GM12878 (cell line): ENCODE data around the gene BORCS5. TPM values are rescaled to one million over a fixed set of nuclear protein-coding genes. Genes with fewer than 3 reads are reported as not detected.

Source experiments
- ATAC-seq: fragments of 200-7000 bp; cut with Tn5 transposase; 3 replicates; pipeline ENCODE4 v1.9.1; 2020; ENCODE audit warnings: mild to moderate bottlenecking, moderate library complexity
- BruUV-seq: library from RNA; stranded (reverse); fragments of 400-500 nt; replicated peaks from 2 replicates; lab custom pipeline; 2021; lab: Mats Ljungman, UMichigan
- CTCF ChIA-PET: fragments of 300-600 bp; sonication (Branson Sonifier 250); formaldehyde crosslinking; extraction: SDS; loops from one replicate; lab custom pipeline; 2021; ENCODE audit warnings: inconsistent platforms; lab: Yijun Ruan, JAX
- POLR2A ChIA-PET: fragments of 350-600 bp; formaldehyde crosslinking; extraction: SDS; loops from one replicate; lab custom pipeline; 2021; ENCODE audit warnings: inconsistent platforms; lab: Charles Lee
- RAD21 ChIA-PET: fragments of 300-600 bp; sonication (Branson Sonifier 250); formaldehyde crosslinking; loops from one replicate; lab custom pipeline; 2023; ENCODE audit warnings: antibody characterized with exemption; ENCODE audit not compliant: unreplicated experiment; lab: Charles Lee
- SMC1A ChIA-PET: fragments of 300-600 bp; sonication (Branson Sonifier 250); formaldehyde crosslinking; loops from one replicate; lab custom pipeline; 2023; ENCODE audit not compliant: unreplicated experiment, uncharacterized antibody; lab: Charles Lee
- DNase-seq: peaks from one replicate; pipeline ENCODE4 v3.0.0-alpha.2; 2011; ENCODE audit warnings: low read depth, low spot score
- FAIRE-seq: peaks from 3 replicates; lab custom pipeline; 2011; peaks lifted over from hg19 to GRCh38; lab: Jason Lieb, UNC
- H2AFZ ChIP-seq: 2 replicates; pipeline ENCODE4 v1.6.0; 2011; ENCODE audit warnings: low read depth, low read length, control low read depth; ENCODE audit not compliant: control insufficient read depth
- H3K27ac ChIP-seq: 2 replicates; pipeline ENCODE4 v1.5.1; 2011; ENCODE audit warnings: control low read depth; ENCODE audit not compliant: control insufficient read depth, insufficient read depth
- H3K27me3 ChIP-seq, 2 experiments: replicated peaks in 1 of 2; 2 replicates each; pipeline versions ENCODE4 v1.6.0 to v1.6.1; 2011; ENCODE audit warnings: low read length in 1 of 2; ENCODE audit not compliant: control insufficient read depth in 2 of 2, insufficient read depth in 2 of 2
- H3K36me3 ChIP-seq, 2 experiments: 2 replicates each; pipeline ENCODE4 v1.5.1; 2011; ENCODE audit warnings: low read length in 1 of 2; ENCODE audit not compliant: control insufficient read depth in 2 of 2, insufficient read depth in 2 of 2
- H3K4me1 ChIP-seq: 2 replicates; pipeline ENCODE4 v1.6.1; 2011; ENCODE audit warnings: mild to moderate bottlenecking, low read length, moderate library complexity, mixed read lengths; ENCODE audit not compliant: control insufficient read depth, insufficient read depth
- H3K4me2 ChIP-seq: 2 replicates; pipeline ENCODE4 v1.6.0; 2011; ENCODE audit warnings: control low read depth; ENCODE audit not compliant: control insufficient read depth, insufficient read depth
- H3K4me3 ChIP-seq: fragments of 200-600 bp; sonication (generic); 2 replicates; pipeline ENCODE4 v1.5.1; 2016
- H3K79me2 ChIP-seq: 2 replicates; pipeline ENCODE4 v1.6.0; 2011; ENCODE audit warnings: low read length; ENCODE audit not compliant: control insufficient read depth, insufficient read depth
- H3K9ac ChIP-seq: 2 replicates; pipeline ENCODE4 v1.8.0; 2011; ENCODE audit warnings: low read length, control low read depth, mixed read lengths; ENCODE audit not compliant: control insufficient read depth, insufficient read depth
- H3K9me3 ChIP-seq: replicated peaks from 3 replicates; pipeline ENCODE4 v1.5.1; 2011; ENCODE audit warnings: mild to moderate bottlenecking, low read length; ENCODE audit not compliant: control insufficient read depth, insufficient read depth
- H4K20me1 ChIP-seq: 2 replicates; pipeline ENCODE4 v1.6.0; 2011; ENCODE audit not compliant: control insufficient read depth, insufficient read depth
- ASH2L ChIP-seq: fragments of 300-600, 200-600 bp; sonication (generic); IDR thresholded peaks from 2 replicates; pipeline ENCODE4 v1.6.1; 2017; ENCODE audit warnings: low read depth, mild to moderate bottlenecking, borderline replicate concordance
- BRCA1 ChIP-seq: IDR thresholded peaks from 2 replicates; pipeline ENCODE4 v1.6.1; 2011; ENCODE audit warnings: low read depth, low read length, improper control_type of control experiment
- EGR1 ChIP-seq, 2 experiments: IDR thresholded peaks; 1 replicate in 1 of 2; 2 replicates in 1 of 2; pipeline ENCODE4 v1.6.1; 2011 to 2012; ENCODE audit warnings: low read depth in 2 of 2, low read length in 2 of 2, borderline replicate concordance in 1 of 2, mild to moderate bottlenecking in 1 of 2, moderate library complexity in 1 of 2
- EP300 ChIP-seq, 2 experiments: fragments of 150-350 bp in 1 of 2; IDR thresholded peaks; 2 replicates each; pipeline ENCODE4 v1.6.1; 2011 to 2012; ENCODE audit warnings: low read depth in 2 of 2, low read length in 2 of 2, borderline replicate concordance in 1 of 2, improper control_type of control experiment in 1 of 2, inconsistent platforms in 1 of 2; ENCODE audit not compliant: control insufficient read depth in 1 of 2
- IRF4 ChIP-seq: IDR thresholded peaks from 2 replicates; pipeline ENCODE4 v1.6.1; 2011; ENCODE audit warnings: low read depth, low read length
- KDM1A ChIP-seq: fragments of 200-600 bp; sonication (generic); IDR thresholded peaks from 2 replicates; pipeline ENCODE4 v1.6.1; 2016; ENCODE audit warnings: borderline replicate concordance
- NFYA ChIP-seq: IDR thresholded peaks from 2 replicates; pipeline ENCODE4 v1.6.1; 2011; ENCODE audit warnings: low read depth, mild to moderate bottlenecking, low read length, improper control_type of control experiment, borderline replicate concordance
- POLR2AphosphoS2 ChIP-seq: IDR thresholded peaks from 2 replicates; pipeline ENCODE4 v1.6.1; 2011; ENCODE audit warnings: low read depth, mild to moderate bottlenecking, low read length, improper control_type of control experiment, moderate library complexity
- SREBF1 ChIP-seq: IDR thresholded peaks from 2 replicates; pipeline ENCODE4 v1.6.1; 2012; ENCODE audit warnings: mild to moderate bottlenecking, low read length
- TBL1XR1 ChIP-seq: IDR thresholded peaks from 2 replicates; pipeline ENCODE4 v1.6.1; 2012; ENCODE audit warnings: low read depth, low read length, improper control_type of control experiment
- ZNF24 ChIP-seq: fragments of 450-650 bp; IDR thresholded peaks from 2 replicates; pipeline ENCODE4 v1.6.1; 2017; ENCODE audit warnings: antibody characterized with exemption, mild to moderate bottlenecking
- WGBS: methylation state at CpG from one replicate; pipeline ENCODE4 v1.1.6; 2016; ENCODE audit warnings: low lambda C conversion rate; ENCODE audit not compliant: insufficient replicate concordance, insufficient coverage; ENCODE audit errors: missing lambda C conversion rate; 5-methylcytosine and 5-hydroxymethylcytosine counted together
- in situ Hi-C: fragments of 300-500 bp; cut with MboI; formaldehyde crosslinking; loops from 9 replicates; pipeline ENCODE4 v1.14.3; 2018; ENCODE audit warnings: mixed read lengths
- intact Hi-C: fragments of 100-400 bp; cut with micrococcal nuclease; formaldehyde crosslinking; loops from one replicate; pipeline ENCODE4 v1.14.2; 2022; ENCODE audit not compliant: unreplicated experiment
- polyA plus RNA-seq, 11 experiments: library from polyadenylated mRNA; depleted of rRNA in 4 of 11; unstranded in 6 of 11; stranded (reverse) in 5 of 11; fragments of >200 nt; fragmentation: Nextera tagmentation in 4 of 11; fragmentation: Illumina TruSeq in 1 of 11; extraction: Ambion mirVana in 4 of 11; extraction: Trizol in 1 of 11; gene quantifications; 1 replicate in 1 of 11; 2 replicates in 10 of 11; pipeline versions ENCODE4 v1.2.1 to v1.2.3, GENCODE V29; 2011 to 2016; ENCODE audit warnings: inconsistent platforms in 2 of 11, missing spikeins in 2 of 11, low read depth in 1 of 11
- total RNA-seq, 4 experiments: library from RNA; depleted of rRNA in 3 of 4; stranded (reverse); fragments of >200 nt in 3 of 4; fragmentation: Illumina TruSeq in 1 of 4; extraction: Trizol in 1 of 4; gene quantifications; 2 replicates each; pipeline versions ENCODE4 v1.2.1 to v1.2.3, GENCODE V29; 2013 to 2021
- TF ChIP-seq, protein P1 (sequence below): IDR thresholded peaks from 2 replicates; pipeline ENCODE4 v1.6.1; 2012; ENCODE audit warnings: improper control_type of control experiment, low read depth, low read length; ENCODE audit not compliant: insufficient replicate concordance
- TF ChIP-seq, protein P2 (sequence below): IDR thresholded peaks from 2 replicates; pipeline ENCODE4 v1.6.1; 2012; ENCODE audit warnings: mild to moderate bottlenecking, low read depth, low read length
- TF ChIP-seq, protein P3 (sequence below): fragments of 450-650 bp; IDR thresholded peaks from 2 replicates; pipeline ENCODE4 v1.6.1; 2017; ENCODE audit warnings: borderline replicate concordance

The BORCS5 gene
- total and polyA plus RNA-seq, 10 of the 15 experiments (the other 5 are each of a cell fraction or from before 2014, with no cell fraction given) = 1.4 to 39.7 (median 16.1) TPM

DNA sequence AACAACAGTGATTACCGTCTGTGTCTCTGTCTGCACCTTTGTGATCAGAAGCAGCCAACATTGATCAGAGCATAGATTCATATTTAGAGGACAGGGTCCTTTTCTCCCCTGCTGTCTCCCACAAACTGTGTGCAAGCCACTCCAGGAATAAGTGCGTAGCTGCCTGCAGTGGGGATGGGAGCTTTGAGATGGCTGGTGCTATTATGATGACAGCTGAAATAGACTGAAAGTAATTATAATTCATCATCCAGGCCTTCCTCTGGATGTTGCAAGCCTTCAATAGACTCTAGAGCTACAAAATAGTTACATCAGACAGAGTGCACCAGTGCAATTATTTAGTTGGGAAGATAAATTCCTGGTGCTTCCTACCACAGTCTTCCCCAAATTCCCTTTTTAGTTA lies 68.1 kb downstream of the BORCS5 start:
- Histone ChIP-seq H3K27ac (no peak overlapping the region), H3K4me3 (no peak overlapping the region), H2AFZ (no peak overlapping the region), H3K27me3 (no peaks in the 10 kb centered on the region), H3K36me3 (no peaks in the 10 kb centered on the region), H3K79me2 (no peaks in the 10 kb centered on the region; the same call in 1 of the 2 replicates), H3K4me2 (no peak overlapping the region), H4K20me1 (no peaks in the 10 kb centered on the region), H3K9ac (no peak overlapping the region), H3K4me1 (peaks cover 13% of the 10 kb centered on the region), H3K9me3 (no peaks in the 10 kb centered on the region; the same call in none of the 3 replicates)
- ChIA-PET SMC1A (no interaction called here), POLR2A (interaction anchor here (0.5 to 1.0 kb wide), 2 partner anchors 11 to 13 kb away, joined by 4 read pairs; no protein-coding TSS in a partner anchor), RAD21 (interaction anchor here (1.0 kb wide), 1 partner anchor 46 kb away, joined by 4 read pairs; no protein-coding TSS in a partner anchor), CTCF (no interaction called here)
- 94% methylated on average over 2 of the region's 2 CpGs for WGBS
- in situ Hi-C loops (no loop called here), intact Hi-C loops (no loop called here)
- no peak for ATAC-seq
- no peak for FAIRE-seq
- DNase-seq = no peak
- BruUV-seq = no TSS peak
- TF ChIP-seq TBL1XR1 = no peak
- no peak for TF ChIP-seq EGR1 (IDR thresholded peaks at IDR 0.05; ENCODE audit: borderline replicate concordance in 1 of 2, low read depth in 2 of 2, low read length in 2 of 2)
- TF ChIP-seq, protein P1, sequence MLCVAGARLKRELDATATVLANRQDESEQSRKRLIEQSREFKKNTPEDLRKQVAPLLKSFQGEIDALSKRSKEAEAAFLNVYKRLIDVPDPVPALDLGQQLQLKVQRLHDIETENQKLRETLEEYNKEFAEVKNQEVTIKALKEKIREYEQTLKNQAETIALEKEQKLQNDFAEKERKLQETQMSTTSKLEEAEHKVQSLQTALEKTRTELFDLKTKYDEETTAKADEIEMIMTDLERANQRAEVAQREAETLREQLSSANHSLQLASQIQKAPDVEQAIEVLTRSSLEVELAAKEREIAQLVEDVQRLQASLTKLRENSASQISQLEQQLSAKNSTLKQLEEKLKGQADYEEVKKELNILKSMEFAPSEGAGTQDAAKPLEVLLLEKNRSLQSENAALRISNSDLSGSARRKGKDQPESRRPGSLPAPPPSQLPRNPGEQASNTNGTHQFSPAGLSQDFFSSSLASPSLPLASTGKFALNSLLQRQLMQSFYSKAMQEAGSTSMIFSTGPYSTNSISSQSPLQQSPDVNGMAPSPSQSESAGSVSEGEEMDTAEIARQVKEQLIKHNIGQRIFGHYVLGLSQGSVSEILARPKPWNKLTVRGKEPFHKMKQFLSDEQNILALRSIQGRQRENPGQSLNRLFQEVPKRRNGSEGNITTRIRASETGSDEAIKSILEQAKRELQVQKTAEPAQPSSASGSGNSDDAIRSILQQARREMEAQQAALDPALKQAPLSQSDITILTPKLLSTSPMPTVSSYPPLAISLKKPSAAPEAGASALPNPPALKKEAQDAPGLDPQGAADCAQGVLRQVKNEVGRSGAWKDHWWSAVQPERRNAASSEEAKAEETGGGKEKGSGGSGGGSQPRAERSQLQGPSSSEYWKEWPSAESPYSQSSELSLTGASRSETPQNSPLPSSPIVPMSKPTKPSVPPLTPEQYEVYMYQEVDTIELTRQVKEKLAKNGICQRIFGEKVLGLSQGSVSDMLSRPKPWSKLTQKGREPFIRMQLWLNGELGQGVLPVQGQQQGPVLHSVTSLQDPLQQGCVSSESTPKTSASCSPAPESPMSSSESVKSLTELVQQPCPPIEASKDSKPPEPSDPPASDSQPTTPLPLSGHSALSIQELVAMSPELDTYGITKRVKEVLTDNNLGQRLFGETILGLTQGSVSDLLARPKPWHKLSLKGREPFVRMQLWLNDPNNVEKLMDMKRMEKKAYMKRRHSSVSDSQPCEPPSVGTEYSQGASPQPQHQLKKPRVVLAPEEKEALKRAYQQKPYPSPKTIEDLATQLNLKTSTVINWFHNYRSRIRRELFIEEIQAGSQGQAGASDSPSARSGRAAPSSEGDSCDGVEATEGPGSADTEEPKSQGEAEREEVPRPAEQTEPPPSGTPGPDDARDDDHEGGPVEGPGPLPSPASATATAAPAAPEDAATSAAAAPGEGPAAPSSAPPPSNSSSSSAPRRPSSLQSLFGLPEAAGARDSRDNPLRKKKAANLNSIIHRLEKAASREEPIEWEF = no peak
- no peak for TF ChIP-seq BRCA1
- TF ChIP-seq, protein P2, sequence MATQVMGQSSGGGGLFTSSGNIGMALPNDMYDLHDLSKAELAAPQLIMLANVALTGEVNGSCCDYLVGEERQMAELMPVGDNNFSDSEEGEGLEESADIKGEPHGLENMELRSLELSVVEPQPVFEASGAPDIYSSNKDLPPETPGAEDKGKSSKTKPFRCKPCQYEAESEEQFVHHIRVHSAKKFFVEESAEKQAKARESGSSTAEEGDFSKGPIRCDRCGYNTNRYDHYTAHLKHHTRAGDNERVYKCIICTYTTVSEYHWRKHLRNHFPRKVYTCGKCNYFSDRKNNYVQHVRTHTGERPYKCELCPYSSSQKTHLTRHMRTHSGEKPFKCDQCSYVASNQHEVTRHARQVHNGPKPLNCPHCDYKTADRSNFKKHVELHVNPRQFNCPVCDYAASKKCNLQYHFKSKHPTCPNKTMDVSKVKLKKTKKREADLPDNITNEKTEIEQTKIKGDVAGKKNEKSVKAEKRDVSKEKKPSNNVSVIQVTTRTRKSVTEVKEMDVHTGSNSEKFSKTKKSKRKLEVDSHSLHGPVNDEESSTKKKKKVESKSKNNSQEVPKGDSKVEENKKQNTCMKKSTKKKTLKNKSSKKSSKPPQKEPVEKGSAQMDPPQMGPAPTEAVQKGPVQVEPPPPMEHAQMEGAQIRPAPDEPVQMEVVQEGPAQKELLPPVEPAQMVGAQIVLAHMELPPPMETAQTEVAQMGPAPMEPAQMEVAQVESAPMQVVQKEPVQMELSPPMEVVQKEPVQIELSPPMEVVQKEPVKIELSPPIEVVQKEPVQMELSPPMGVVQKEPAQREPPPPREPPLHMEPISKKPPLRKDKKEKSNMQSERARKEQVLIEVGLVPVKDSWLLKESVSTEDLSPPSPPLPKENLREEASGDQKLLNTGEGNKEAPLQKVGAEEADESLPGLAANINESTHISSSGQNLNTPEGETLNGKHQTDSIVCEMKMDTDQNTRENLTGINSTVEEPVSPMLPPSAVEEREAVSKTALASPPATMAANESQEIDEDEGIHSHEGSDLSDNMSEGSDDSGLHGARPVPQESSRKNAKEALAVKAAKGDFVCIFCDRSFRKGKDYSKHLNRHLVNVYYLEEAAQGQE = no peak
- no peak for TF ChIP-seq IRF4
- no peak for TF ChIP-seq ZNF24
- TF ChIP-seq SREBF1 = no peak
- no peak for TF ChIP-seq EP300 (IDR thresholded peaks at IDR 0.05; ENCODE audit: borderline replicate concordance in 1 of 2, control insufficient read depth in 1 of 2, low read depth in 2 of 2, low read length in 2 of 2)
- TF ChIP-seq POLR2AphosphoS2 = no peak
- no peak for TF ChIP-seq NFYA
- no peak for TF ChIP-seq KDM1A
- TF ChIP-seq, protein P3, sequence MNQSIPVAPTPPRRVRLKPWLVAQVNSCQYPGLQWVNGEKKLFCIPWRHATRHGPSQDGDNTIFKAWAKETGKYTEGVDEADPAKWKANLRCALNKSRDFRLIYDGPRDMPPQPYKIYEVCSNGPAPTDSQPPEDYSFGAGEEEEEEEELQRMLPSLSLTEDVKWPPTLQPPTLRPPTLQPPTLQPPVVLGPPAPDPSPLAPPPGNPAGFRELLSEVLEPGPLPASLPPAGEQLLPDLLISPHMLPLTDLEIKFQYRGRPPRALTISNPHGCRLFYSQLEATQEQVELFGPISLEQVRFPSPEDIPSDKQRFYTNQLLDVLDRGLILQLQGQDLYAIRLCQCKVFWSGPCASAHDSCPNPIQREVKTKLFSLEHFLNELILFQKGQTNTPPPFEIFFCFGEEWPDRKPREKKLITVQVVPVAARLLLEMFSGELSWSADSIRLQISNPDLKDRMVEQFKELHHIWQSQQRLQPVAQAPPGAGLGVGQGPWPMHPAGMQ = no peak
- TF ChIP-seq ASH2L = no peak
